Liver (tissue), 9 donors: ENCODE measurements around the gene ENPP4. TPM values are rescaled to one million over a fixed set of nuclear protein-coding genes. Genes with fewer than 3 reads are reported as not detected.

Experiments used
- DNase-seq: peaks from one replicate; pipeline ENCODE4 v3.0.0-alpha.2; 2017; ENCODE audit warnings: low spot score
- H3K27ac ChIP-seq, 2 donors: one replicate each; pipeline ENCODE4 v1.7.0; 2013; ENCODE audit warnings: inconsistent platforms in 2 of 2, low read length in 2 of 2, control low read depth in 1 of 2, low read depth in 1 of 2, mild to moderate bottlenecking in 1 of 2
- H3K27me3 ChIP-seq, 4 donors: one replicate each; pipeline versions ENCODE4 v1.6.1 to v1.7.0; 2013; ENCODE audit warnings: low read length in 3 of 4, inconsistent platforms in 1 of 4, mild to moderate bottlenecking in 1 of 4, moderate library complexity in 1 of 4; ENCODE audit not compliant: control insufficient read depth in 4 of 4, insufficient read depth in 4 of 4
- H3K36me3 ChIP-seq, 4 donors: one replicate each; pipeline versions ENCODE4 v1.6.1 to v1.7.0; 2013; ENCODE audit warnings: low read length in 3 of 4, mild to moderate bottlenecking in 3 of 4, low read depth in 1 of 4, moderate library complexity in 1 of 4; ENCODE audit not compliant: control insufficient read depth in 4 of 4, insufficient read depth in 3 of 4
- H3K4me1 ChIP-seq, 4 donors: one replicate each; pipeline versions ENCODE4 v1.6.1 to v1.7.0; 2013; ENCODE audit warnings: low read length in 3 of 4, mild to moderate bottlenecking in 3 of 4, moderate library complexity in 1 of 4; ENCODE audit not compliant: control insufficient read depth in 4 of 4, insufficient read depth in 4 of 4
- H3K4me3 ChIP-seq, 3 donors: one replicate each; pipeline versions ENCODE4 v1.6.1 to v1.7.0; 2013; ENCODE audit warnings: low read length in 3 of 3, control low read depth in 1 of 3, low read depth in 1 of 3, mild to moderate bottlenecking in 1 of 3
- H3K9ac ChIP-seq, 2 donors: one replicate each; pipeline ENCODE4 v1.7.0; 2013; ENCODE audit warnings: low read length in 2 of 2, mild to moderate bottlenecking in 2 of 2, moderate library complexity in 2 of 2, control low read depth in 1 of 2, low read depth in 1 of 2
- H3K9me3 ChIP-seq, 4 donors: one replicate each; pipeline versions ENCODE4 v1.6.1 to v1.7.0; 2013; ENCODE audit warnings: low read length in 3 of 4; ENCODE audit not compliant: control insufficient read depth in 4 of 4
- CTCF ChIP-seq: fragments of 150-350 bp; IDR thresholded peaks from 2 replicates; pipeline ENCODE4 v1.5.1; 2017; ENCODE audit warnings: improper control_type of control experiment, low read depth, low read length; ENCODE audit not compliant: missing input control
- HNF4A ChIP-seq, 2 donors: conservative IDR thresholded peaks; 2 replicates each; pipeline ENCODE4 v1.6.1; 2016; ENCODE audit warnings: antibody characterized with exemption in 2 of 2, mild to moderate bottlenecking in 2 of 2
- JUND ChIP-seq, 2 donors: IDR thresholded peaks; 2 replicates each; pipeline ENCODE4 v1.6.1; 2016; ENCODE audit warnings: antibody characterized with exemption in 2 of 2
- REST ChIP-seq: IDR thresholded peaks from 2 replicates; pipeline ENCODE4 v1.6.1; 2016; ENCODE audit warnings: antibody characterized with exemption, mild to moderate bottlenecking
- TAF1 ChIP-seq: conservative IDR thresholded peaks from 2 replicates; pipeline ENCODE4 v1.6.1; 2016; ENCODE audit warnings: antibody characterized with exemption, mild to moderate bottlenecking
- YY1 ChIP-seq: IDR thresholded peaks from 2 replicates; pipeline ENCODE4 v1.6.1; 2016; ENCODE audit warnings: antibody characterized with exemption, mild to moderate bottlenecking
- ZBTB33 ChIP-seq: IDR thresholded peaks from 2 replicates; pipeline ENCODE4 v1.6.1; 2016; ENCODE audit warnings: antibody characterized with exemption
- WGBS: extraction: QIAGEN DNeasy Blood & Tissue Kit; methylation state at CpG from one replicate; pipeline ENCODE4 v1.1.7; 2013; 5-methylcytosine and 5-hydroxymethylcytosine counted together
- polyA plus RNA-seq, 2 donors: library from polyadenylated mRNA; stranded (reverse) in 1 of 2; unstranded in 1 of 2; fragments of 200-250 nt in 1 of 2; fragments of >200 nt in 1 of 2; fragmentation: Nextera tagmentation in 1 of 2; extraction: Ambion mirVana in 1 of 2; gene quantifications; one replicate each; pipeline versions ENCODE4 v1.2.1 to v1.2.3, GENCODE V29; 2013 to 2015
- total RNA-seq, 2 donors: library from RNA; depleted of rRNA; stranded (reverse); fragments of >200 nt; gene quantifications; one replicate each; pipeline ENCODE4 v1.2.3, GENCODE V29; 2014
- TF ChIP-seq, protein P1 (sequence below): IDR thresholded peaks from 2 replicates; pipeline ENCODE4 v1.6.1; 2016; ENCODE audit warnings: antibody characterized with exemption
- donor health status: healthy.
- donor health status: healthy.
- donor health status: healthy.
- donor health status: healthy.
- donor health status: healthy.

The ENPP4 gene
- total and polyA plus RNA-seq, 4 donors = 3.6 to 12.6 (median 4.8) TPM

- no peak for TF ChIP-seq JUND (IDR thresholded peaks at IDR 0.05)
Measured at GRCh38 chr6:46090115-46091079, 39.4 kb upstream of the ENPP4 start (continued).

DNA sequence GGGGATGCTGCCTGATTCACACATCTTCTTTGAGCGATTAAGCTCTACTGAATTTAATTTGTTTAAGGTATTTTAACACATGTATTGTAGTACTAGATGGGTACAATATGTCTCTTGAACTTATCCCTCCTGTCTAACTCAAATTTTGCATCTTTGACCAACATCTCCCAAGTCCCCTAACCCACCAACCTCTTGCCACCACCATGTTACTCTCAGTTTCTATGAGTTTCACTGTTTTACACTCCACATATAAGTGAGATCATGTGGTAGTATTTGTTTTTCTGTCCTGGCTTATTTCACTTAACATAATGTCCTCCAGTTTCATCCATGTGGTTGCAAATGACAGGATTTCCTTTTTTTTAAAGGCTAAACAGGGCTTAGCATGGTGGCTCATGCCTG lies 38.7 kb upstream of the ENPP4 start:
- TF ChIP-seq YY1 (no peak), CTCF (no peak), HNF4A (conservative IDR thresholded peaks at IDR 0.05) (no peak), ZBTB33 (no peak)
- no peak for DNase-seq
- no peak overlapping the region for H3K4me3 ChIP-seq
- H3K4me1 ChIP-seq = peaks cover 0 to 6% (median 3%) of the 10 kb centered on the region in 4 donors
- H3K36me3 ChIP-seq = no peaks in the 10 kb centered on the region
- H3K9ac ChIP-seq = no peak overlapping the region
- peaks cover 2 to 5% (median 4%) of the 10 kb centered on the region in 4 donors for H3K9me3 ChIP-seq
- no peak overlapping the region for H3K27ac ChIP-seq
- no peaks in the 10 kb centered on the region for H3K27me3 ChIP-seq
- 100% methylated on average over 1 of the region's 1 CpG for WGBS

DNA sequence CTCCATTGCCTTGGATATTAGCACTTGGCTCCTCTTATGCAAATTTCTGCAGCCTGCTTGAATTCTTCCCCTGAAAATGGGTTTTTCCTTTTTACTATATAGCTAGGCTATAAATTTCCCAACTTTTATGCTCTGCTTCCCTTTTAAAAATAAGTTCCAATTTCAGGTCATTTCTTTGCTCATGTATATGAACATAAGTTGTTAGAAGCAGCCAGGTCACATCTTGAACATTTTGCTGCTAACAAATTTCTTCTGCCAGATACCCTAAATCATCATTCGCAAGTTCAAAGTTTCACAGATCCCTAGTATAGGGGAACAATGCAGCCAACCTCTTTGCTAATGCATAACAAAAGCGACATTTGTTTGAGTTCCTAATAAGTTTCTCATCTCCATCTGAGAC lies 34.5 kb upstream of the ENPP4 start:
- H3K27ac ChIP-seq = no peak overlapping the region
- no peaks in the 10 kb centered on the region for H3K36me3 ChIP-seq
- DNase-seq = no peak
- peaks cover 0 to 6% (median 3%) of the 10 kb centered on the region in 4 donors for H3K4me1 ChIP-seq
- peaks cover 2 to 5% (median 4%) of the 10 kb centered on the region in 4 donors for H3K9me3 ChIP-seq
- no peak overlapping the region for H3K9ac ChIP-seq
- TF ChIP-seq HNF4A (conservative IDR thresholded peaks at IDR 0.05) (no peak), JUND (IDR thresholded peaks at IDR 0.05) (no peak), REST (no peak), TAF1 (no peak)
- TF ChIP-seq, protein P1, sequence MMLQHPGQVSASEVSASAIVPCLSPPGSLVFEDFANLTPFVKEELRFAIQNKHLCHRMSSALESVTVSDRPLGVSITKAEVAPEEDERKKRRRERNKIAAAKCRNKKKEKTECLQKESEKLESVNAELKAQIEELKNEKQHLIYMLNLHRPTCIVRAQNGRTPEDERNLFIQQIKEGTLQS = no peak
- WGBS = 94% methylated on average over 2 of the region's 2 CpGs
- H3K4me3 ChIP-seq = no peak overlapping the region
- no peaks in the 10 kb centered on the region for H3K27me3 ChIP-seq
